ENCODE results near the gene TMEFF1.

The TMEFF1 gene

DNA sequence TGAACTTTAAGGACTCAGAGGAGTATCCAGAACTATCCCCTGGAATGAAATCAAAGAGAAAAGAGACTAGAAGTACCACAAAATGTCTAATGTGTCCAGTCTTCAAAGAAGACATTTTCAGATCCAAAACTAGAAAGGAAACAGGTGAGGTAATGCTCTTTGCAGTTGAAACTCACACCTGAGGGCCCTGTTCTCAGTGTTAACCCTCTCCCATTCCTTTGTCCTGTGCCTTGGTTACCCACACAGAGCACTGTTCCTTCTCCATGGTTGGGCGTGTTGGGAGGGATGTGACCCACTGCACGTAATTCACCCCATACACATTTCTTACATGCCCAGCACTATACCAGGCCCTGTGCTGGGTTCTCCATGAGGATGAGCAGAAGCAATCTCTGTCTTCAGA is 24.7 kb upstream of the TMEFF1 start:
- no peak for DNase-seq

DNA sequence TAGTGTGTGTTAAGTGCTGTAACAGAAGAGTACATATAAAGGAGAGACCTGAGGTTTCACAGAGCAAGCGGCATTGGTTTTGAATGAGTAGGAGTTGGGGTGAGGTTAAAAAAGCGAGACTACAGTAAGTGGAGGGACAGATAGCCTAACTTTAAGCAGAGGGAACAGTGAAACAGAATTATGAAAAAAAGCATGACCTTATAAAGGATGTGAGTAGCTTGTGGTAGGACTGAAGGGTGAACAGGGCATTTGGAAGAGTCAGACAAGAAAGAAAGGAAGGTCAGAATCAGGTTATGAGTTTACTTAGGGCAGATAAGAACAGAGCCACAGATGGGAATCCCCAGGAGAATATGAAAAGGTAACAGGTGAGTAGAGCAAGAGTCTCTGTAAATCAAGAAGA is 23.5 kb upstream of the TMEFF1 start:
- no peak for DNase-seq

DNA sequence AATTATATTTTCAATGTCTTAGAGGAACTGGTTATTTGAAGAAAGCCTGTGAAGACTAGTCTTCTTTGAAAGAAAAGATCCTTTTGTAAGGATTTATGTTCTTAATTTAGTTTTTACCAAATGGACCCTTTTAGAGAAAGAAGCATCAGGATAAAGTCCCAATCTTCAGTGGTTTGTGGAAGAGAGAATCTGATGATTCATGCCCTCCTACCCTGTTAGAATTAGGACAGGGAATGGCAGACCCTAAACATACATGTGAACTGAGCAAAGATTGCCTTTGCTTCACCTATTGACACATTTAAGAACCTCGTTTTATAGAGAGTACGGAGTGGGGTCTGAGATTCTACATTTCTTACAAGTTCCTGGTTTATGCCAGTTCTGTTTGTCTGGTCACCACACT is 20.1 kb upstream of the TMEFF1 start:
- no peak for DNase-seq

DNA sequence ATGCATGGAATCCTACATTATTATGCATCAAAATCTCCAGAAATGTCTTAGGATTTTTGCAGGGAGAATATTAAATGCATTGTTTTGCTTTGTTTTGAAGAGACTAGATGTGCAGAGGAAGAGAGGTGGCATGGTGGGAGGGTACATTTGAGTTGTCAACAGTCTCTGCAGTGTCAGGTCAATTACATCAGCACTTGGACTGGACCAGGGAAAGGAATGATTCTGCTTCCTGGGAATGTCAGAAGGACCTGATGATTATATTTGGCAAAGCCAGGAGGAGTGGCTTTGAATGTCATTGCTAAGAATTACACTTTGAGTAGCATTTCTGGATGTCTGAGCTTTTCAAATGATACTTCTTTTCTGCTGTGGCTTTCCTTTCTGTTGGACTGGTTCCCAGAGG is 17.5 kb upstream of the TMEFF1 start:
- no peak for DNase-seq

DNA sequence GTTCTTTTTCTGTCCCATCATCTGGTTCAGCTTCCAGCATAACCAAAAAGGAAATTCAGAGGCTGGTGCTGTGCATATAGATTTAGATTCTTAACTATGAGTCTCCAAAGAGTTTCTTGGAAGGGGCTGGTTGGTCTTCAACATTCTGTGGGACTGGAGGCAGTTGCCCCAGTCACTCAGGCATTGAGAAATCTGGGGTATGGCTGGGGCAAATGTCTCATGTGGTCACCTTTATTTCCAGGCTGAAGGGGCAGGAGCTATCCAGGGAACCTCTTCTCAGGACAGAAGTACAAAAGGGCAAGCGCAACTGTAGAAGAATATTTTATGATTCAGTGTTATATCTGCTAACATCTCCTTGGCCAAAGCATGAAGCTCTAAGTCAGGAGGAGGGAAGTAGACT is 15.4 kb upstream of the TMEFF1 start:
- no peak for DNase-seq

- DNase-seq = no peak
Measured at GRCh38 chr9:100459963-100460362, 13.0 kb upstream of the TMEFF1 start.

DNA sequence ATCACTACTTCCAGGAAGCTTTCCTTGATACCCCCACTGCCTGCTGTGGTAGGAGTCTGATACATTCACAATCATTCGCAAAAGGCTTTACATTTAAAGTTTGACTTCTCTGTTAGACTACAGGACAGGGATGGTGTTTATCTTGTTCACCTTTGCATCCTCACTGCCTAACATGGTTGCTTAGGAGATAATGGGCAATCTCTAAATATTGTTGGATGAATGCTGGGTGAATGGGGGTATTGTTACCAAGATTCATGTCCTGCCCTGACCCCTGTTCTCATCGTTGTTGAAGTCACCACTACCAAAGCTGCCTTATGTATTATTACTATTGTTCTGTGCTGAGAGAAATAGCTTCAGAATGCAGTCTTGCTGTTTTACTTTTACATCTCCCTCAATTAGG is 7.7 kb upstream of the TMEFF1 start:
- DNase-seq = no peak

- no peak for DNase-seq
Measured at GRCh38 chr9:100465761-100466160, 7.2 kb upstream of the TMEFF1 start.

DNA sequence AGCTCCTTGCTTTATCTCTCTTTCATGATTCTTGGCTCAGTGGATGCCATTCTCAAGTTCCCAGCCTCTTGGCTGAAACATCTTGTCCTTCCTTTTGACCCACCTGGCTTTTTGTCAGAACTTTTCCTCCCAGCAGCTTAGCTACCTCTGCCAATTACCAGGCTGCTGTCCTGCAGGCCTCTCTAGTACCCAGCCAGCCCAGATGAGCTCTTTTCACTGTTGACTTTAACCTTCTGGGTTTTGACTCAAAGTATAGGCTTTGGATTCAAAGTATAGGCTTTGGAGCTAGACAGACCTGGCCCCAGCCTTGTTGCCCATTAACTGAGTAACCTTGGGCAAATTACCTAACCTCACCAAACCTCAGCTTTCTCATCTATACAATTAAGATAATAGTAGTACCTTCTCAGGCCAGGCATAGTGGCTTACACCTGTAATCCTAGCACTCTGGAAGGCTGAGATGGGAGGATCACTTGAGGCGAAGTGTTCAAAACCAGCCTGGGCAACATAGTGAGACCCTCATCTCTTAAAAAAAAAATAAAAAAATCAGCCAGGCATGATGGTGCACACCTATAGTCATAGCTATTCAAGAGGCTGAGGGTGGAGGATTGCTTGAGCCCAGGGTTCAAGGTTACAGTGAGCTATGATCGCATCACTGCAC is 6.6 kb upstream of the TMEFF1 start:
- DNase-seq = no peak

DNA sequence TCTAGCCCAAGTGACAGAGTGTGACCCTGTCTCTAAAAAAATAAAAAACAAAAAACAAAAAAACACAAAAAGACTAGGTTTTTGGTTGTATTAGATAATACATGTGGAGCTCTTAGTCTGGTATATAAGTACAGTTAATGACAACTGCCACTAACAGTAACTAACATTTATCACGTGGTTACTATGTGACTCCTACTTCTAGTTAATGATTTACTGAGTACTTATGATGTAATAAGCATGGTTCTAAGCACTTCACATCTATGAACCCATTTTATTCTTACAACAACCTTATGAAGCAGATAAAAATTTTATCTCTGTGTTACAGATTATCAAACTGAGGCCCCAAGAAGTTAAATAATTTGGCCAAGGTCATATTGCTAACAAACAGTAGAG is 6.1 kb upstream of the TMEFF1 start:
- DNase-seq = no peak

GRCh38 chr9:100468041-100468440 is 4.9 kb upstream of the TMEFF1 start:
- DNase-seq = no peak

- DNase-seq = no peak
Measured at GRCh38 chr9:100472268-100472667, 681 bp upstream of the TMEFF1 start.

- DNase-seq = peak; percentile 4
Measured at GRCh38 chr9:100473276-100474081, 530 bp downstream of the TMEFF1 start.

DNA sequence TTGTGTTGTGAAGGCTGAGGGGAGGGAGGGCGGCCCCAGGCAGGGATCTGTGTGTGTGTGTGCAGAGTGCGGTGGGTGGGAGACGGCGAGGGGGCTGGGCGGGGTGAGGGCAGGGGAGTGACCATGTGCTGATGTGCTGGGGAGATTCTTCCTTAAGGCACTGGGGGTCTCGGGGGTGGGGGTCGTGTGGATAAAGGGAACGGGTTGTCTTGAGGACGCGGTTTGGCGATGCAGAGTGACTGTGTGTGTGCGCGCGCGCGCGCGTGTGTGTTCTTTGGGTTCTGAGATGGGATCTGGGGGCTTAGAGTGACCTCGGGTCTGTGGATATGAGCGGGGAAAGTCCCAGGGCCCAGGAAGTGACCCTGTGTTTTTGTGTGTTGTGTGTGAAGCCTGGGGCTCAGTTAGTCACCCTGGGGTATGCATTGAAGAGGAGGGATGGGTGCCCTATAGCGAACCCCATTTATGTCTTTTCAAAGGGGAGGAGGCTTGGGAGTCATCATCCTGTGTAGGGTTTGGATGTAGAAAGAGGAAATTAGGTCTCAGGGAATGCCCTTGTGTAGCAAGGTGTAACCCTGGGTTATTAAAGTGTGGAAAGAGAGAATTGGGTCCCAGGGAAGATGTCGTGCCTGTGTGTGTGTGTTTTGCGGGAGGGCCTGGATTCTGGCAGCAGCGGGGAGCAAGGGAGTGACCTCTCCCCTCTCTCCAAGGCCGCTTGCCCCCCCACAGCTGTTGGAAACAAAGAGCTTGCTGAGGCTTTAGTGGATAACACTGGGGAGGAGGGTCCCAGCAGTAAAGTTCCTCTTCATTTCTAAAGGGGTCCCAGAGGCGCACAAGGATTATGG is 1.4 kb downstream of the TMEFF1 start:
- no peak for DNase-seq

- DNase-seq = no peak
Measured at GRCh38 chr9:100474924-100475276, 2.0 kb downstream of the TMEFF1 start.

DNA sequence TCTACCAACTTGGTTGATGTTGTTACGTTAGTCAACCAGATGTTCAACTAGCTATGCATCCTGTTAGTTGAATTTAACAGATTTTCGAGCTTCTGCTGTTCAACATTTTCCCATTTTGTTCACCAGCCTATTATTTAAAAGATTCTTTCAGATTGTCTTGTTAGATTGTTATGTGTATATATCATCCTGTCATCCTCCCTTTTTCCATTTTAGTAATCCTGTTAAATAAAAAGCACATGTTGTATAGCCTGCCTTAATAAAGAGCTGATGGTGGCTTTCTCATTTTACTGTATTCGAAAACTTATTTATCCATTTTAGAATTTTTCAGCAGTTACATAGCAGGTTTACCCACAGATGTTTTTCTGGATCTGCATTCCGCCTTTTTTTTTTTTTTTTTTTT is 4.3 kb downstream of the TMEFF1 start:
- DNase-seq = no peak

- no peak for DNase-seq
Measured at GRCh38 chr9:100478192-100478591, 5.2 kb downstream of the TMEFF1 start.

DNA sequence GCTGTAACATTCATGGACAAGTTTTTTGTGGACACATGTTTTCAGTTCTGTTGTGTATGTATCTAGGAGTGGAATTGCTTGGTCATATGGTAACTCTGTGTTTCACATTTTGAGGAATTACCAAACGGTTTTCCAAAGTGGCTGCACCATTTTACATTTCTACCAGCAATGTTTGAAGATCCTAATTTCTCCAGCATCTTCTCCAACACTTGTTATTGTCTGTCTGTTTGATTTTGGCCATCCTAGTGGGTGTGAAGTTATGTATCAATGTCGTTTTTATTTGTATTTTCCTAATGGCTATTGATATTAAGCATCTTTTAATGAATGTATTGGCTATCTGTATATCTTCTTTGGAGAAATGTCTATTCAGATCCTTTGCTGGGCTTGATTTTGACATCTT is 6.9 kb downstream of the TMEFF1 start:
- no peak for DNase-seq

GRCh38 chr9:100485196-100485595 is 12.2 kb downstream of the TMEFF1 start:
- no peak for DNase-seq

DNA sequence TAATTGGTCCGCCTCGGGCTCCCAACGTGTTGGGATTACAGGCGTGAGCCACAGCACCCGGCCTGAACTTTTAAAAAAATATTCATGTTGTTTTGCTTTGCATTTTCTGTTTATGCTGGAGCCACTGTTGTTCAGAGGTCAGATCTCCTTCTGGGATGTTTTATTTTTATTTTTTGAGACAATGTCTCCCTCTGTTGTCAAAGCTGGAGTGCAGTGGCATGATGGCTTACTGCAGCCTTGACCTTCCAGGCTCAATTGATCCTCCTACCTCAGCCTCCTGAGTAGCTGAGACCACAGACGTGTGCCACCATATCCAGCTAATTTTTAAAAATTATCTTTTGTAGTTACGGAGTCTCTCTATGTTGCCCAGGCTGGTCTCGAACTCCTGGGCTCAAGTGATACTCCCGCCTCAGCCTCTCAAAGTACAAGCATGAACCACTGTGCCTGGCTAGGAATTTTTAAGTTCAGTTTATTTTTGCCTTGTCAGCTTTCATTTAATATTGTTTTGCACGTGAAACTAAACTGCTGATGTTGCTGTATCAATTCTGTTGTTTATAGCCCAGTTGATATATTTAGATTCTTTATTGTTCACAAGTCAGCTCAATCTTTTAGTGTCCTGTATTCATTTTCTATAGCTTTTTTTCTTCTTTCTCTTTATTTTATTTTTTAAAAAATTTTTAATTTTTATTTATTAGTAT is 13.7 kb downstream of the TMEFF1 start:
- no peak for DNase-seq

- no peak for DNase-seq
Measured at GRCh38 chr9:100488177-100488576, 15.2 kb downstream of the TMEFF1 start.

DNA sequence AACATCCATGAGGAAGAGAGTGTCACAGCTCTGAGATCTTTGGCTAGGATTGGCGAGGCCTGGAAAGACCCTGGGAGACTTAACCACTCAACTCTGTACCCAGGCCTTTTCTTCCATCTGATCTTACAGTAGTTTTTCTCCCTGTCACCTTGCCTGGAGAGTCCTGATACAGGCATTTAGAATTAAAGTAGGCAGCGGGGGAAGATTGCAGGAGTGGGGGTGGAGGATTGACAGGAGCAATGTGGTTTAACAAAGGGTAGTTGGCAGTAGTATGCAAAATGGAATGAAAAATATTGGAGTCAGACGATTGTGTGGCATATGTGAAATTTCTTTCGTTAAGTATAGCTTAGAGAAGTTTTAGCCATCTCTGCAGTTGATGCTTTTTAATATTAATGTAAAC is 16.9 kb downstream of the TMEFF1 start:
- no peak for DNase-seq

GRCh38 chr9:100492952-100493351 is 20.0 kb downstream of the TMEFF1 start:
- no peak for DNase-seq
